ENCODE results near the gene CDC14A. TPM values are rescaled to one million over a fixed set of nuclear protein-coding genes. Genes with fewer than 3 reads are reported as not detected.
"Not testable (repeated sequence)": the region's sequence is repeated elsewhere in the genome, so short reads cannot be mapped to it uniquely, and the experiment has no call there.

The CDC14A gene
- total RNA-seq, 2 experiments from 2014 or later = 16.0 to 18.4 TPM

DNA sequence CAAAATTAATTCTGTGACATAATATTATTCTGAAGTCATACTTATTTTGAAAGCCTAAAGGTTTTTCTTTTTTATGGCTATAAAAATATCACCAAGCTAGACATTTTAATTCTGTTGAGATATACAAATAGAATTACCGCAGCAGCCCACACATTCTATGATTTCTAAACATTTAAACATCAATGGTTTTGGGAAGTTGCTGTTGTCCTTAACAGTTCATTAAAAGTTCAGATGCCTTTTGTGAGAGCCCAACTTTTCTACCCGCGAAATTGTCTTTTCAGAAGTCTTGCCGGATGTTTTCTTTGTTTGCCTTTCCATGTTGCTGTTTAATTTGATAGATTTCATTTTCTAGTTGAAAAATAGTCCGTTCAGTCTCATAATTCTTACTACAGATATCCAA lies 40.5 kb downstream of the CDC14A start:
- ChIA-PET CTCF (no interaction called here), POLR2A (interaction anchor here (0.7 kb wide), 1 partner anchor 17 kb away, joined by 3 read pairs; no protein-coding TSS in a partner anchor)

- ChIA-PET POLR2A (interaction anchor here (0.6 kb wide), 1 partner anchor 87 kb away, joined by 5 read pairs; no protein-coding TSS in a partner anchor), CTCF (no interaction called here)
Measured at GRCh38 chr1:100394285-100394684, 42.0 kb downstream of the CDC14A start.

- CTCF ChIA-PET = interaction anchor here (1.0 to 1.3 kb wide), 2 partner anchors 10 to 18 kb away, joined by 3 to 4 read pairs; no protein-coding TSS in a partner anchor
- POLR2A ChIA-PET = no interaction called here
Measured at GRCh38 chr1:100395913-100396312, 43.6 kb downstream of the CDC14A start.

- ChIA-PET POLR2A (no interaction called here), CTCF (interaction anchor here (0.6 to 1.5 kb wide), 4 partner anchors 11 to 45 kb away, joined by 3 to 4 read pairs (median 4); partner anchors contain the start of gene CDC14A)
Measured at GRCh38 chr1:100396651-100397050, 44.3 kb downstream of the CDC14A start.

GRCh38 chr1:100397681-100398080 lies 45.4 kb downstream of the CDC14A start:
- ChIA-PET POLR2A (no interaction called here), CTCF (interaction anchor here (1.2 to 1.5 kb wide), 2 partner anchors 45 to 46 kb away, joined by 3 to 4 read pairs; partner anchors contain the start of gene CDC14A)

DNA sequence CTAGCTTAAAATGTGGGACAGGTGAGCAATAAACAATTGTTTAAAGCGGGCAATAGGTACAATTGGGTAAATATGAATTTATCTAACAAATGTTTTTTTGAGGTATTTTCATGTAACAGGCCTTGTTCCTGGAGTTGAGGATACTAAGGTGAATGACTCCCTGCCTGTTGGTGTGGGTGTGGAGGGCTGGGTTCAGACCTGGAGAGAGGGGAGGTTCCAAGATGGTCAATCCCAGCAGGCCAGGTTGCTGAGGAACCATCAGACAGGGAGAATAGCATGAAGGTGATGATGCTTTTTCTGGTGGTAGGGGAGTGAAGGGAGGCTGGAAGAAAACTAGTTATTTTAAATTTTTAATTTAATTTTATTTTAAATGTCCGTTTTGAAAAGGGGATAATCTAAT lies 46.3 kb downstream of the CDC14A start:
- POLR2A ChIA-PET = no interaction called here
- CTCF ChIA-PET = no interaction called here

DNA sequence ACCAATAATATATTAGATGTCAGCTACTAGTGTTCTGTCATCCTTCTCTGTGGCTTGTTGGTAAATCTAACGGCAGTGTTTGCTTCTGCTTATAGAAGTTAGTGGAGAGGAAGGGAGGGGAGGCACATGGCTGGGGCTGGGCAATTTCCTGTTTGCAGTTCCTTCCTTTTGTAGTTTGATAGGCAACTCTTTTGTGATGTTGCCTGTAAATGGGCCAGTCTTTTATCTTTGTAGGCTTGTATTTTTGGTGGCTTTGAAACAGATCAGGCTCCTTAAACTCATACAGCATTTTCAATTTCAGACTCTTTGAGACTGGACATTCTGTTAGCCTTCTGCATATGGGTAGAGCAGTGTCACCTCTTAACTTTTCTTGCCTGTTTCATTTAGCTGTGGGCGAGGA lies 48.1 kb downstream of the CDC14A start:
- ChIA-PET CTCF (no interaction called here), POLR2A (interaction anchor here (0.6 kb wide), 1 partner anchor 99 kb away, joined by 4 read pairs; no protein-coding TSS in a partner anchor)

GRCh38 chr1:100404821-100405220 lies 52.5 kb downstream of the CDC14A start:
- POLR2A ChIA-PET = interaction anchor here (0.8 kb wide), 1 partner anchor 10 kb away, joined by 4 read pairs; no protein-coding TSS in a partner anchor
- CTCF ChIA-PET = interaction anchor here (0.6 kb wide), 1 partner anchor 28 kb away, joined by 3 read pairs; no protein-coding TSS in a partner anchor

DNA sequence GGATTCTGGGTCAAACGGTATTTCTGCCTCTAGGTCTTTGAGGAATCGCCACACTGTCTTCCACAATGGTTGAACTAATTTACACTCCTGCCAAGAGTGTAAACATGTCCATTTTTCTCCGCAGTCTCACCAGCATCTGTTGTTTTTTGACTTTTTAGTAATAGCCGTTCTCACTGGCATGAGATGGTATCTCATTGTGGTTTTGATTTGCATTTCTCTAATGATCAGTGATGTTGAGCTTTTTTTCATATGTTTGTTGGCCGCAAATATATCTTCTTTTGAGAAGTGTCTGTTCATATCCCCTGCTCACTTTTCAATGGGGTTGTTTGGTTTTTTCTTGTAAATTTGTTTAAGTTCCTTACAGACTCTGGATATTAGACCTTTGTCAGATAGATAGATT lies 53.6 kb downstream of the CDC14A start:
- CTCF ChIA-PET = not testable (repeated sequence)
- POLR2A ChIA-PET = interaction anchor here (0.6 kb wide), 1 partner anchor 14 kb away, joined by 8 read pairs; no protein-coding TSS in a partner anchor

GRCh38 chr1:100407390-100407789 lies 55.1 kb downstream of the CDC14A start:
- CTCF ChIA-PET = not testable (repeated sequence)
- POLR2A ChIA-PET = interaction anchor here (0.8 kb wide), 1 partner anchor 15 kb away, joined by 4 read pairs; no protein-coding TSS in a partner anchor

DNA sequence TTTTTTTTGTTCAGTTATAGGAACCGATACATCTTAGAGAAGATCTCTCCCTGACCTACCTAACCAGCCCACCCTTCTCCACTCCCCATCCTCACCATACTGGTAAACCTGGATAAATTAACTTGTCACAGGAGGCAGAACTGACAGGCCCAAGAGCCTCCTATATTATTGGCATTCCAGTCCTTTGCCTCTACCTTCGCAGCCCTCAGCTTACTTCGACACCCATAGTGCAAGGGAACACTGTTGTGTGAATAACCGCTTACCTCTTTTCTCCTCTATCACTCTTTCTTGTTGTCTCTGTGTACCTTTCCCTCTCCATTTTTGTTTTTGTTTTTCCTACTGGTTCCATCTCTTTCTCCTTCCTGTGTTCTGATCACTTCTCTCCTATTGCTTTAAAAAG lies 58.7 kb downstream of the CDC14A start:
- POLR2A ChIA-PET = interaction anchor here (0.6 to 0.7 kb wide), 2 partner anchors 9 to 119 kb away, joined by 3 read pairs; no protein-coding TSS in a partner anchor
- CTCF ChIA-PET = interaction anchor here (1.6 kb wide), 1 partner anchor 14 kb away, joined by 3 read pairs; no protein-coding TSS in a partner anchor

DNA sequence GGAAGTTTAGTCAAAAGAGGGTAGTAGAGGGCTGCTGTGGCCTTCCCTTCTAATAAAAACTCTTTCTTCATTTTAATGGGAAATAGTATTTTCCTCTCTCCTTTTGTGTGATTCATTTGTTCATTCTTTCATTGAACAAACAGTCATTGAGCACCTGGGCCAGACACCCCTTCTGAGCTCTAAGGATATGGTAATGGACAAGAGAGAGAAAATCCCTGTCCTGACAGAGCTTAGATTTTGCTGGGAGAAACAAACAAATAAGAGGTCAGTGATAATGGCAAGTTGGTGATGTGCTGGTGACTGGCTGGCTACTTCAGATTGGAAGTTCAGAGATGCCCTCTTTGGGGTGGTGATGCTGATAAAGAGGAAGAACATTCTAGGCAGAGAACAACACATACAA lies 59.3 kb downstream of the CDC14A start:
- POLR2A ChIA-PET = interaction anchor here (0.7 kb wide), 1 partner anchor 9 kb away, joined by 3 read pairs; no protein-coding TSS in a partner anchor
- CTCF ChIA-PET = interaction anchor here (1.4 to 1.6 kb wide), 2 partner anchors 11 to 15 kb away, joined by 3 read pairs; no protein-coding TSS in a partner anchor

DNA sequence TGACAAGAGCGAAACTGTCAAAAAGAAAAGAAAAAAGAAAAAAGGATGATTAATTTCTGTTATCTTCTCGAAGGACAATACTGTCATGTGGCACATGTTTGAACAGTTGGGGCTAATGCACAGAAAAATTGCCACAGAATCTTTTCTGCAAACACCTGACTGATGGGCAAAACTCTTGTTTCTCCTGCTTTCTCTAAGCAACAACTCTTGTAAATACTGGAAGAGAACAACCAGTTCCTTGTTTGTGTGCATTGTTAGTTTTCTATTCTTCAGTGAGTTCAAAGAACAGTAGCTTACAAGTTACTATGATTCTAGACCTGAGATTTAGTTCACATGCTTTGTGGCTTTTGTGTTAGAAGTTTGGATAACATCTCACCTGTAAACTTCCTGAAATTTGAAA lies 60.7 kb downstream of the CDC14A start:
- ChIA-PET POLR2A (interaction anchor here (0.6 kb wide), 1 partner anchor 23 kb away, joined by 7 read pairs; no protein-coding TSS in a partner anchor), CTCF (interaction anchor here (1.4 kb wide), 1 partner anchor 10 kb away, joined by 3 read pairs; no protein-coding TSS in a partner anchor)

- CTCF ChIA-PET = interaction anchor here (1.7 kb wide), 1 partner anchor 9 kb away, joined by 11 read pairs; no protein-coding TSS in a partner anchor
- POLR2A ChIA-PET = interaction anchor here (1.2 kb wide), 1 partner anchor 10 kb away, joined by 4 read pairs; no protein-coding TSS in a partner anchor
Measured at GRCh38 chr1:100414693-100415497, 62.6 kb downstream of the CDC14A start.

- ChIA-PET POLR2A (no interaction called here), CTCF (no interaction called here)
Measured at GRCh38 chr1:100415498-100415778, 63.1 kb downstream of the CDC14A start.

GRCh38 chr1:100419072-100419471 lies 66.8 kb downstream of the CDC14A start:
- CTCF ChIA-PET = no interaction called here
- POLR2A ChIA-PET = no interaction called here

DNA sequence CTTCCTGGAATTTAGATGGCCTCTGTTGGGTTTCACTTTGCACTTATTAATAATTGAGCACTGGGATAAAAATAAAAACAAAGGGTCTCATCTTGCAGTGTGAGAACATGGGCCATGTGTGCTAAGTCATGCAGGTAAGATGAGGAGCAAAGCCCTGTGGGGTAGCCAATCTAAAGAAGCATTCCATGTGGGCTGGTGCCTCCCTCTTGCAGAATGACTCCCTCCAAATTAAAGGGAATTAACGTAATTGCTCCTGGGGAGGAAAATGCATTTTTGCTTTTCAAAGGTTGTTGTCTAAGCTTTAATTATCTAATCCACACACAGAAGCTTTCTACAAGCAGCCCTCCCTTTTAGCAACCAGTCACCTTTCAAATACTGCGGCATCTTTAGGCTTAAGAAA lies 69.8 kb downstream of the CDC14A start:
- POLR2A ChIA-PET = interaction anchor here (0.9 kb wide), 1 partner anchor 15 kb away, joined by 4 read pairs; no protein-coding TSS in a partner anchor
- CTCF ChIA-PET = interaction anchor here (1.0 to 2.9 kb wide), 2 partner anchors 8 to 10 kb away, joined by 3 to 11 read pairs; no protein-coding TSS in a partner anchor

DNA sequence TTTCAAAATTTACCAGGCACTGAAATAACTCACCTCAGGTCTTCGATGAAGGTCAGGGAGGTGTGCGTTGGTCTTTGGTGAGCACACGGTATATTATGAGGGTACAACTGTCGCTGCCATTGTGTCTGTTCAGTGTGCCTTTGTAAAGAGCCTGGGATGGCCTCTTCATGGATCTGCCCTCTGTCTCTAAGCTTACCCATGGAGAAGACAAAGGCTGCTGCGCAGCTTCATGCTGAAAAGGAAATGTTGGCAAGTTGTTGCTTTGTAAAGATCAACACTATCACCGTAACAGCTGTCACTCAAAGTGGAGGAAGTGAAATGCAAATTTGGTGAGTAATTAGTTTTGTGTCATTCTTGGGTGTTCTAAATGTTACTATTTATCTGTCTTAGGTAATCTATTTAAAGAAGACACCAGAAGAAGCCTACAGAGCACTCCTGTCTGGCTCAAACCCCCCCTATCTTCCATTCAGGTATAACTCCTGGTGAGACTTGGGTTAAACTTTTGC lies 71.6 kb downstream of the CDC14A start:
- ChIA-PET CTCF (interaction anchor here (1.1 to 2.9 kb wide), 7 partner anchors 9 to 72 kb away, joined by 3 to 11 read pairs (median 3); partner anchors contain the start of gene CDC14A), POLR2A (no interaction called here)

DNA sequence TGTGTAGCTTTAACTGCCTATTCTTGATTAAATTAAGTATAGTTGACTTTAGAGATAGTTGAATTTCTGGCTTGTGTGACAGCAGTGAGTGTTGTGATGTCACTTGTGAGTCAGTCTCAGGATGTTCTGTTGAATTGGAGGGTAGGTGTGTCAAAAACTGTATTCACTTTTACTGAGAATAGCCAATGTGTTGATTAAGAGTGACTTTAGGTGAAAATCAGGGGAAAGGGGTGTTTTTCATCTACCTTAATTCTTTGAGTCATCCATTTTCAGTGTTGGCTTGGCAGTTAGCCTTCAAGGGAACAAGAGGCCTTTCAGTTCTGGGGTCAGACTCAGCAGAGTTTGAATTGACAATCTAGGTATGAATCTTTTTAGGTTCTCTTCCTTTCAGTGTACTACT lies 75.9 kb downstream of the CDC14A start:
- CTCF ChIA-PET = no interaction called here
- POLR2A ChIA-PET = no interaction called here

- POLR2A ChIA-PET = no interaction called here
- CTCF ChIA-PET = interaction anchor here (1.7 kb wide), 1 partner anchor 13 kb away, joined by 4 read pairs; no protein-coding TSS in a partner anchor
Measured at GRCh38 chr1:100430325-100430756, 78.0 kb downstream of the CDC14A start.

Data from activated CD8-positive, alpha-beta memory T cell treated with anti-CD3 and anti-CD28 coated beads for 36 hours (primary cell).